SIG-M5 treated with dmso at 0.1 percent for 504 hours (cell line): Measurements from ENCODE around the gene TFF3.

Experiments
- DNase-seq: peaks from one replicate; lab custom pipeline; 2025; ENCODE audit not compliant: unreplicated experiment; lab: John Stamatoyannopoulos, UW

The TFF3 gene

GRCh38 chr21:42347601-42348327, 32.6 kb upstream of the TFF3 start:
- no peak for DNase-seq

- DNase-seq: no peak
Measured at GRCh38 chr21:42346866-42347600, 31.8 kb upstream of the TFF3 start.

- DNase-seq: no peak
Measured at GRCh38 chr21:42346441-42346840, 31.2 kb upstream of the TFF3 start.

- no peak for DNase-seq
Measured at GRCh38 chr21:42344631-42345030, 29.4 kb upstream of the TFF3 start.

GRCh38 chr21:42343963-42344510, 28.8 kb upstream of the TFF3 start:
- no peak for DNase-seq

GRCh38 chr21:42343556-42343955, 28.3 kb upstream of the TFF3 start:
- DNase-seq: no peak

GRCh38 chr21:42343101-42343500, 27.9 kb upstream of the TFF3 start:
- DNase-seq: no peak

GRCh38 chr21:42341776-42342542, 26.8 kb upstream of the TFF3 start:
- DNase-seq: no peak

GRCh38 chr21:42340187-42341050, 25.2 kb upstream of the TFF3 start:
- DNase-seq: no peak

- DNase-seq: no peak
Measured at GRCh38 chr21:42338729-42339715, 23.8 kb upstream of the TFF3 start.

- peak; percentile 76 for DNase-seq
Measured at GRCh38 chr21:42337830-42338728, 22.9 kb upstream of the TFF3 start.

GRCh38 chr21:42337276-42337675, 22.1 kb upstream of the TFF3 start:
- DNase-seq: no peak

GRCh38 chr21:42336054-42336453, 20.8 kb upstream of the TFF3 start:
- no peak for DNase-seq

GRCh38 chr21:42332557-42333317, 17.5 kb upstream of the TFF3 start:
- DNase-seq: no peak

- DNase-seq: no peak
Measured at GRCh38 chr21:42331660-42332059, 16.5 kb upstream of the TFF3 start.

- peak; percentile 7 for DNase-seq
Measured at GRCh38 chr21:42330380-42331371, 15.5 kb upstream of the TFF3 start.
